ENCODE measurements around the gene CST6. TPM values are rescaled to one million over a fixed set of nuclear protein-coding genes. Genes with fewer than 3 reads are reported as not detected.

The CST6 gene
- total RNA-seq, result 0.34 and 1.8 TPM in 2 replicates

GRCh38 chr11:66011785-66012303 is at the start of gene CST6:
CST6 (plus strand) TSS chr11:66012008; CDS start chr11:66012045, 37 bp downstream.

DNA sequence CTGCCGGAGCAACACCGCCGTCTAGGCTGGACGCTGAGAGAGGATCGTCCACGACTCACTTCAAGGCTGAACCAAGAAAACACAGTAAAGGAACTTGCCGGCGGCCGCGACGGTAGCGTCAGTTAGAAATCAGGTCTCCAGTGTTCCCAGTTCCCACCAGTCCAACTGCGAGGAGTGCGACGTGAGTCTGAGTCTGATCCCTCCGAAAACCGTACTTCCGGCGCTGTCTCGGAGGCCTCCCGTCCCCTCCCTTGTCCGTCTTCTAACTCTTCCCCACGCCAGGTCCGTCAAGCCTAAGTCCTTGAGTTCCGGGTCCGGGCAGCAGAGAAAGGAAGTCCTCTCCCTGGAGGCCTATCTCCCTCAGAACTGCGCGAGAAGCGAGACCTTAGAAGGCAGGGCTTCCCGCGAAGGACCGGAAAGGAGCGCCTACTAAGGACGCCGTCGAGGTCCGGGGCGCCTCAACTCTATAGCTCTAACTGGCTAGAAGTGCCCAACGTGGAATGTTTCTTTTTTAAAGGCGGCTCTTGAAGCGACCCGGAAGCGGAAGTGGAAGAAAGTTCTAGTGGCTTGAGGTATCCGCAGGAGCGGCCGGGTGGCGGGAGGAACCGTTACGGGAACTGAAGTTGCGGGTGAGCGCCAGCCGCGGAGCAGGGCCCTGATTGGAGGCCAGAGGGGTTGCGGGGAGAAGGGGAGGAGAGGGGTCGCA is 9.7 kb upstream of the CST6 start, which contains the start of the genes BANF1 and EIF1AD:
BANF1 (plus strand) TSS at position 562 of the 706 bp plus-strand sequence. CDS start 748 bp downstream, outside the sequence.
EIF1AD (minus strand) TSS at position 216 of the 706 bp plus-strand sequence. CDS start 1,768 bp downstream, outside the sequence.

DNA sequence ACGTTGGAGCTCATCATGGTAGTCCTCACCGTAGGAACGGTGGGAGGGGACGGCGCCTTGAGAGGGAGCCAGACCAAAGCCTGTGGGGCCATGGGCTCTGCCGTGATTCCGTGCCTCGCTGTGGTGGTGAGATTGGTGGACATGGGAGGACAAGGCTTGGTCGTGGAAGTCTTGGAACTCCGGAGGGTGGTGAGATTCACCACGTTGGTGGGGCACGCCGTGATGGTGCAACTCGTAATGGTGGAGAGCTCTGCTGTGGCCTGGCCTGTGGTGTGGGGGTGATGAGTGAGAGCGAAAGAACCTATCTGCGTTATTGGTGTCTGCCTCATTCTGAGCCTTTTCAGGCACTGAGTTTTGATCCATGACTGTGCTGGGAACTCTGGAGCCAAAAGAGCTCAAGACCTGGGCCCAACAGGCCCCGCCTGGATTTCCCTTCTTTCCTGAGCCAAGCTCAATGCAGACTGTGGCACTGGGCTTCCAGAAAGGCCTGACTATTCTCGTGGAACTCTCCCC is 14.3 kb downstream of the CST6 start, which contains the start of gene CATSPER1:
CATSPER1 (minus strand) TSS at position 463 of the 513 bp plus-strand sequence; CDS start at position 363, 100 bp downstream.

GRCh38 chr11:66048547-66049323 is 36.9 kb downstream of the CST6 start, which contains the start of gene GAL3ST3:
GAL3ST3 (minus strand) TSS chr11:66049161; CDS start chr11:66045415, 3,746 bp downstream.

DNA sequence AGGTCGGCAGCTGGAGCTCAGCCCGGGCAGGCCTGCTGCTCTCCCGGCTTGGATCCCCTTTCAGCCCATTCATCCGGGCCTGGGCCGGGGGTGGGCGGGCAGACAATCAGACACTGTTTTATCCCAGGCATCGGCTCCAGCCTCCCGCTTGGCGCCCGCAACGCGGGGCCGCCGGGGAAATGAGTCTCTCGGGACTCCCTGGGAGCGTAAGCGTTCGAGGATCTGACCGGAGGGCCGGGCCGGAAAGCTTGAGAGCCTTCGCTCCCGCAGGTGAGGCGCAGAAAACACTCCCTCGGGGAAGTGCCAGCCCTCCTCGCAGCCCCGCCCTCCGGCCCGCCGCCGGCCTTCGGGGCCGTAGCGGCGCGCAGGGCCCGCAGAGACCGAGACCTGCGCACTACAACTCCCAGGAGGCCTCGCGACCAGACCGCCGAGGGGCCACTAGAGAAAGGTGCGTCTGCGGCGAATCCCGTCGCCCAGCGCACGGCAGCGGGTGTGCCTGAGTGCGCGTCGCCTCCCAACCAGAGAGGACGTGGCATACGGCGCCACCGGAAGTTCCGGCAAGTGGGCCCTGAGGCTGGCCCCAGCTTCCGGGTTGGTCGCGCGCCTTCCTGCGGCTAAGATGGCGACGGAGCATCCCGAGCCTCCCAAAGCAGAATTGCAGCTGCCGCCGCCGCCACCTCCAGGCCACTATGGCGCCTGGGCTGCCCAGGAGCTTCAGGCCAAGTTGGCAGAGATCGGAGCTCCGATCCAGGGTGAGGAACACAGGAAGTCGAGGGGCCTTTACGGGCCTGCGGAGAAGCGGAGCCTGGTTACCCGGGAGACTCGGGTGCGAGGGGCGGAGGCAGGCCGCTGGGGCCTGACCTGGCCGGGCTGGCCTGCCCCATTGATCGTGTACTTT is 40.2 kb downstream of the CST6 start, which contains the start of gene SF3B2:
SF3B2 (plus strand) TSS at position 599 of the 898 bp plus-strand sequence; CDS start at position 620, 21 bp downstream.

Other genes with a start within 250 kb of the CST6 start
- 11.8 and 13.9 TPM in 2 replicates for gene AP5B1, start 231.0 kb upstream of the CST6 start, total RNA-seq
- 0.91 and 3.8 TPM in 2 replicates for gene OVOL1, start 224.9 kb upstream of the CST6 start, total RNA-seq
- 0.23 TPM in 1 of 2 replicates, not detected in the other for gene SNX32, start 178.0 kb upstream of the CST6 start, total RNA-seq
- gene CFL1, start 153.8 kb upstream of the CST6 start, total RNA-seq, result 1,280 and 1,622 TPM in 2 replicates
- 44.5 and 44.8 TPM in 2 replicates for gene MUS81, start 151.6 kb upstream of the CST6 start, total RNA-seq
- 7.0 and 20.5 TPM in 2 replicates for gene EFEMP2, start 139.2 kb upstream of the CST6 start, total RNA-seq
- 0.08 TPM in 1 of 2 replicates, not detected in the other for gene CTSW, start 132.2 kb upstream of the CST6 start, total RNA-seq
- gene FIBP, start 123.5 kb upstream of the CST6 start, total RNA-seq, result 137 and 189 TPM in 2 replicates
- gene CCDC85B, start 121.3 kb upstream of the CST6 start, total RNA-seq, result 101 and 124 TPM in 2 replicates
- gene FOSL1, start 111.6 kb upstream of the CST6 start, total RNA-seq, result 141 and 144 TPM in 2 replicates
- 15.5 and 17.6 TPM in 2 replicates for gene C11orf68, start 92.9 kb upstream of the CST6 start, total RNA-seq
- 306 and 310 TPM in 2 replicates for gene DRAP1, start 92.6 kb upstream of the CST6 start, total RNA-seq
- gene TSGA10IP, start 66.5 kb upstream of the CST6 start, total RNA-seq, result not detected in 2 replicates
- 28.7 and 32.7 TPM in 2 replicates for gene SART1, start 50.3 kb upstream of the CST6 start, total RNA-seq
- gene EIF1AD, start 9.9 kb upstream of the CST6 start, total RNA-seq, result 23.3 and 35.2 TPM in 2 replicates
- 93.5 and 105 TPM in 2 replicates for gene BANF1, start 9.5 kb upstream of the CST6 start, total RNA-seq
- gene CATSPER1, start 14.5 kb downstream of the CST6 start, total RNA-seq, result not detected in 2 replicates
- gene GAL3ST3, start 37.2 kb downstream of the CST6 start, total RNA-seq, result not detected in 2 replicates
- 132 and 152 TPM in 2 replicates for gene SF3B2, start 40.4 kb downstream of the CST6 start, total RNA-seq
- gene PACS1, start 58.3 kb downstream of the CST6 start, total RNA-seq, result 15.4 and 21.0 TPM in 2 replicates
- gene KLC2, start 245.7 kb downstream of the CST6 start, total RNA-seq, result 29.6 and 41.1 TPM in 2 replicates

Measured in hair follicular keratinocyte (primary cell).